K562 (cell line): ENCODE data around the gene ENKUR. TPM values are rescaled to one million over a fixed set of nuclear protein-coding genes. Genes with fewer than 3 reads are reported as not detected.

Experiments used
- ATAC-seq: fragments of 200-7000 bp; cut with Tn5 transposase; 3 replicates; pipeline ENCODE4 v1.9.1; 2020; ENCODE audit warnings: moderate library complexity
- BruUV-seq: library from RNA; stranded (reverse); fragments of 400-500 nt; replicated peaks from 2 replicates; lab custom pipeline; 2021; lab: Mats Ljungman, UMichigan
- CTCF ChIA-PET: fragments of 300-600 bp; formaldehyde crosslinking; extraction: SDS; loops from one replicate; lab custom pipeline; 2021; ENCODE audit warnings: low intra/inter-chr PET ratio; lab: Yijun Ruan, JAX
- POLR2A ChIA-PET: fragments of 300-600, 350-650 bp; sonication (Branson Sonifier 250); formaldehyde crosslinking; extraction: SDS; loops from one replicate; lab custom pipeline; 2021; ENCODE audit warnings: antibody characterized with exemption, inconsistent platforms; lab: Yijun Ruan, JAX
- DNase-seq, 4 experiments: peaks; one replicate each; pipeline versions ENCODE4 v3.0.0 to v3.0.0-alpha.2; 2011 to 2018; ENCODE audit warnings: low spot score in 3 of 4, mixed read lengths in 3 of 4; ENCODE audit errors: extremely low read depth in 1 of 4
- FAIRE-seq: peaks from 2 replicates; lab custom pipeline; 2011; peaks lifted over from hg19 to GRCh38; lab: Jason Lieb, UNC
- H2AFZ ChIP-seq: 2 replicates; pipeline ENCODE4 v1.6.0; 2011; ENCODE audit warnings: low read depth, low read length, control low read depth, inconsistent platforms
- H3K27ac ChIP-seq: fragments of 200-600 bp; 3 replicates; pipeline ENCODE4 v1.8.0; 2011; ENCODE audit warnings: low read depth, mild to moderate bottlenecking, control low read depth, inconsistent platforms, low read length, moderate library complexity, mixed read lengths; ENCODE audit errors: extremely low read depth
- H3K27me3 ChIP-seq, 2 experiments: fragments of 300-600 bp in 1 of 2; 2 replicates in 1 of 2; 3 replicates in 1 of 2; pipeline versions ENCODE4 v1.6.0 to v1.8.0; 2011; ENCODE audit warnings: inconsistent platforms in 2 of 2, low read length in 2 of 2, mild to moderate bottlenecking in 1 of 2, mixed read lengths in 1 of 2, moderate library complexity in 1 of 2; ENCODE audit not compliant: control insufficient read depth in 2 of 2, insufficient read depth in 2 of 2
- H3K36me3 ChIP-seq: fragments of 300-600 bp; 3 replicates; pipeline ENCODE4 v1.8.0; 2011; ENCODE audit warnings: mild to moderate bottlenecking, low read length, inconsistent platforms; ENCODE audit not compliant: control insufficient read depth, insufficient read depth
- H3K4me1 ChIP-seq, 2 experiments: fragments of 200-600 bp in 1 of 2; replicated peaks in 1 of 2; 2 replicates in 1 of 2; 3 replicates in 1 of 2; pipeline versions ENCODE4 v1.5.1 to v1.8.0; 2011; ENCODE audit warnings: inconsistent platforms in 2 of 2, low read length in 2 of 2, mild to moderate bottlenecking in 1 of 2, mixed read lengths in 1 of 2, moderate library complexity in 1 of 2; ENCODE audit not compliant: control insufficient read depth in 2 of 2, insufficient read depth in 2 of 2
- H3K4me2 ChIP-seq: 2 replicates; pipeline ENCODE4 v1.6.1; 2011; ENCODE audit warnings: low read length, control low read depth, inconsistent platforms, mixed read lengths; ENCODE audit not compliant: insufficient read depth
- H3K4me3 ChIP-seq: fragments of 200-600 bp; sonication (generic), shearing (Covaris generic); 2 replicates; pipeline ENCODE4 v1.5.1; 2016; ENCODE audit warnings: control low read depth, inconsistent platforms
- H3K79me2 ChIP-seq: fragments of 200-600 bp; 3 replicates; pipeline ENCODE4 v1.8.0; 2011; ENCODE audit warnings: low read length, inconsistent platforms; ENCODE audit not compliant: control insufficient read depth, insufficient read depth
- H3K9ac ChIP-seq, 2 experiments: 2 replicates each; pipeline versions ENCODE4 v1.6.0 to v1.6.1; 2011; ENCODE audit warnings: low read depth in 2 of 2, low read length in 2 of 2, control low read depth in 1 of 2, inconsistent platforms in 1 of 2, mild to moderate bottlenecking in 1 of 2, mixed read lengths in 1 of 2; ENCODE audit not compliant: insufficient read depth in 1 of 2
- H3K9me1 ChIP-seq: one replicate; pipeline ENCODE4 v1.6.0; 2011; ENCODE audit warnings: inconsistent platforms, mild to moderate bottlenecking, low read length, moderate library complexity; ENCODE audit not compliant: control insufficient read depth, insufficient read depth
- H3K9me3 ChIP-seq: replicated peaks from 2 replicates; pipeline ENCODE4 v1.5.1; 2011; ENCODE audit warnings: low read depth, low read length, inconsistent platforms; ENCODE audit not compliant: control insufficient read depth, insufficient read depth
- H4K20me1 ChIP-seq: replicated peaks from 2 replicates; pipeline ENCODE4 v1.6.1; 2011; ENCODE audit warnings: low read length, inconsistent platforms, mixed read lengths; ENCODE audit not compliant: control insufficient read depth, insufficient read depth
- CBX3 ChIP-seq, 2 experiments: IDR thresholded peaks; 1 replicate in 1 of 2; 2 replicates in 1 of 2; pipeline ENCODE4 v1.6.1; 2012; ENCODE audit warnings: inconsistent platforms in 2 of 2, low read length in 2 of 2, borderline replicate concordance in 1 of 2, control low read depth in 1 of 2
- CTCFL ChIP-seq: IDR thresholded peaks from 2 replicates; pipeline ENCODE4 v1.6.1; 2011; ENCODE audit warnings: borderline replicate concordance, low read depth, mild to moderate bottlenecking, moderate library complexity, low read length; ENCODE audit not compliant: insufficient read depth, poor library complexity, severe bottlenecking
- EZH2 ChIP-seq: IDR thresholded peaks from 2 replicates; pipeline ENCODE4 v1.6.1; 2012; ENCODE audit warnings: low read depth, mild to moderate bottlenecking, inconsistent platforms, low read length, borderline replicate concordance
- KLF6 ChIP-seq: fragments of 250-450 bp; sonication (Bioruptor Pico); IDR thresholded peaks from 2 replicates; pipeline ENCODE4 v1.4.0; 2020; ENCODE audit warnings: mild to moderate bottlenecking, moderate library complexity, borderline replicate concordance
- RAD51 ChIP-seq: fragments of 450-650 bp; IDR thresholded peaks from 2 replicates; pipeline ENCODE4 v1.7.1; 2016; ENCODE audit warnings: low read depth, mild to moderate bottlenecking, borderline replicate concordance
- RBM25 ChIP-seq: fragments of 200-400 bp; formaldehyde crosslinking; IDR thresholded peaks from 2 replicates; pipeline ENCODE4 v1.6.1; 2018; ENCODE audit warnings: low read length, low read depth, moderate library complexity; ENCODE audit not compliant: severe bottlenecking
- TAF15 ChIP-seq: fragments of 200-400 bp; formaldehyde crosslinking; IDR thresholded peaks from 2 replicates; pipeline ENCODE4 v1.6.1; 2017; ENCODE audit warnings: mild to moderate bottlenecking, low read depth, low read length, moderate library complexity
- TBP ChIP-seq: optimal IDR thresholded peaks from 2 replicates; pipeline ENCODE3; 2011; ENCODE audit warnings: low read depth, low read length, improper control_type of control experiment
- TSC22D4 ChIP-seq: fragments of 450-650 bp; IDR thresholded peaks from 2 replicates; pipeline ENCODE4 v1.6.1; 2016; ENCODE audit warnings: missing genetic modification characterization, missing biosample characterization, control low read depth
- ZNF239 ChIP-seq: fragments of 250-450 bp; sonication (Bioruptor Pico); IDR thresholded peaks from 2 replicates; pipeline ENCODE4 v1.4.0; 2020; ENCODE audit warnings: mild to moderate bottlenecking
- ZNF395 ChIP-seq: fragments of 200-800 bp; sonication (Bioruptor generic); IDR thresholded peaks from 2 replicates; pipeline ENCODE4 v1.6.1; 2017; ENCODE audit warnings: missing genetic modification characterization, missing compliant biosample characterization
- ZNF764 ChIP-seq: fragments of 250-450 bp; sonication (Bioruptor Pico); IDR thresholded peaks from 2 replicates; pipeline ENCODE4 v1.4.0; 2020; ENCODE audit warnings: low read depth, mild to moderate bottlenecking, moderate library complexity
- WGBS: fragments of 100-300 bp; shearing (Covaris generic); methylation state at CpG from one replicate; pipeline ENCODE4 v1.1.6; 2016; ENCODE audit warnings: low coverage, mixed read lengths; ENCODE audit not compliant: insufficient coverage; ENCODE audit errors: missing lambda C conversion rate; 5-methylcytosine and 5-hydroxymethylcytosine counted together
- in situ Hi-C: fragments of 300-500 bp; cut with MboI; formaldehyde crosslinking; loops from 4 replicates; pipeline ENCODE4 v1.15.0; 2018; ENCODE audit warnings: inconsistent platforms, mixed read lengths
- intact Hi-C: fragments of 100-400 bp; cut with micrococcal nuclease; formaldehyde crosslinking; loops from 2 replicates; pipeline ENCODE4 v1.14.2; 2022
- polyA plus RNA-seq, 8 experiments: library from polyadenylated mRNA; depleted of rRNA in 4 of 8; stranded (reverse) in 5 of 8; unstranded in 3 of 8; fragments of >200 nt; fragmentation: Nextera tagmentation in 2 of 8; fragmentation: Illumina TruSeq in 1 of 8; extraction: Ambion mirVana in 2 of 8; extraction: Trizol in 1 of 8; gene quantifications; 2 replicates each; pipeline versions ENCODE4 v1.2.1 to v1.2.3, GENCODE V29; 2011 to 2014; ENCODE audit warnings: inconsistent platforms in 1 of 8, missing spikeins in 1 of 8
- total RNA-seq, 7 experiments: library from RNA; depleted of rRNA in 6 of 7; stranded (reverse); fragments of >200 nt in 6 of 7; fragmentation: Illumina TruSeq in 2 of 7; extraction: Trizol in 2 of 7; gene quantifications; 2 replicates each; pipeline versions ENCODE4 v1.2.1 to v1.2.3, GENCODE V29; 2011 to 2021; ENCODE audit warnings: low replicate concordance in 1 of 7
- TF ChIP-seq, protein P1 (sequence below): fragments of 250-450 bp; sonication (Bioruptor Pico); IDR thresholded peaks from 2 replicates; pipeline ENCODE4 v1.8.0; 2021; ENCODE audit warnings: moderate library complexity, mild to moderate bottlenecking, inconsistent platforms
- TF ChIP-seq, protein P2 (sequence below): fragments of 450-650 bp; IDR thresholded peaks from 2 replicates; pipeline ENCODE4 v1.7.0; 2016; ENCODE audit warnings: borderline replicate concordance

The ENKUR gene
- total and polyA plus RNA-seq, 9 of the 15 experiments (the other 6 are each of a cell fraction or from before 2014, with no cell fraction given) = 0.06 to 0.46 (median 0.20) TPM

GRCh38 chr10:25029519-25029918, 13.6 kb upstream of the ENKUR start:
- intact Hi-C loops = loop anchor here (5.0 kb wide), 1 partner anchor 198 kb away; no protein-coding TSS in a partner anchor
- H3K27me3 ChIP-seq = no peaks in the 10 kb centered on the region
- CTCF ChIA-PET = no interaction called here
- no peak for FAIRE-seq
- BruUV-seq = no TSS peak
- no peak for ATAC-seq
- H3K4me1 ChIP-seq = no peaks in the 10 kb centered on the region
- H3K79me2 ChIP-seq = no peaks in the 10 kb centered on the region
- no peak overlapping the region for H3K27ac ChIP-seq
- no peak for DNase-seq
- H3K36me3 ChIP-seq = no peaks in the 10 kb centered on the region
- H3K9me3 ChIP-seq = no peaks in the 10 kb centered on the region
- WGBS = 78% methylated on average over 2 of the region's 2 CpGs
- in situ Hi-C loops = no loop called here
- POLR2A ChIA-PET = no interaction called here
- no peaks in the 10 kb centered on the region for H4K20me1 ChIP-seq
- H3K9me1 ChIP-seq = no peaks in the 10 kb centered on the region
- H3K9ac ChIP-seq = no peak overlapping the region
- no peak overlapping the region for H3K4me2 ChIP-seq
- H3K4me3 ChIP-seq = no peak overlapping the region
- no peak overlapping the region for H2AFZ ChIP-seq
- TF ChIP-seq RAD51 (no peak), ZNF395 (CRISPR knock-in tag) (no peak), CBX3 (IDR thresholded peaks at IDR 0.05; ENCODE audit: borderline replicate concordance in 1 of 2, low read length in 2 of 2) (no peak), EZH2 (no peak), TSC22D4 (tag) (no peak), TAF15 (no peak), ZNF764 (CRISPR knock-in tag) (no peak), TBP (no peak), CTCFL (no peak), RBM25 (no peak), ZNF239 (no peak), KLF6 (CRISPR knock-in tag) (no peak)
- TF ChIP-seq, protein P1, sequence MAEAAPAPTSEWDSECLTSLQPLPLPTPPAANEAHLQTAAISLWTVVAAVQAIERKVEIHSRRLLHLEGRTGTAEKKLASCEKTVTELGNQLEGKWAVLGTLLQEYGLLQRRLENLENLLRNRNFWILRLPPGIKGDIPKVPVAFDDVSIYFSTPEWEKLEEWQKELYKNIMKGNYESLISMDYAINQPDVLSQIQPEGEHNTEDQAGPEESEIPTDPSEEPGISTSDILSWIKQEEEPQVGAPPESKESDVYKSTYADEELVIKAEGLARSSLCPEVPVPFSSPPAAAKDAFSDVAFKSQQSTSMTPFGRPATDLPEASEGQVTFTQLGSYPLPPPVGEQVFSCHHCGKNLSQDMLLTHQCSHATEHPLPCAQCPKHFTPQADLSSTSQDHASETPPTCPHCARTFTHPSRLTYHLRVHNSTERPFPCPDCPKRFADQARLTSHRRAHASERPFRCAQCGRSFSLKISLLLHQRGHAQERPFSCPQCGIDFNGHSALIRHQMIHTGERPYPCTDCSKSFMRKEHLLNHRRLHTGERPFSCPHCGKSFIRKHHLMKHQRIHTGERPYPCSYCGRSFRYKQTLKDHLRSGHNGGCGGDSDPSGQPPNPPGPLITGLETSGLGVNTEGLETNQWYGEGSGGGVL (CRISPR knock-in tag) = no peak
- TF ChIP-seq, protein P2, sequence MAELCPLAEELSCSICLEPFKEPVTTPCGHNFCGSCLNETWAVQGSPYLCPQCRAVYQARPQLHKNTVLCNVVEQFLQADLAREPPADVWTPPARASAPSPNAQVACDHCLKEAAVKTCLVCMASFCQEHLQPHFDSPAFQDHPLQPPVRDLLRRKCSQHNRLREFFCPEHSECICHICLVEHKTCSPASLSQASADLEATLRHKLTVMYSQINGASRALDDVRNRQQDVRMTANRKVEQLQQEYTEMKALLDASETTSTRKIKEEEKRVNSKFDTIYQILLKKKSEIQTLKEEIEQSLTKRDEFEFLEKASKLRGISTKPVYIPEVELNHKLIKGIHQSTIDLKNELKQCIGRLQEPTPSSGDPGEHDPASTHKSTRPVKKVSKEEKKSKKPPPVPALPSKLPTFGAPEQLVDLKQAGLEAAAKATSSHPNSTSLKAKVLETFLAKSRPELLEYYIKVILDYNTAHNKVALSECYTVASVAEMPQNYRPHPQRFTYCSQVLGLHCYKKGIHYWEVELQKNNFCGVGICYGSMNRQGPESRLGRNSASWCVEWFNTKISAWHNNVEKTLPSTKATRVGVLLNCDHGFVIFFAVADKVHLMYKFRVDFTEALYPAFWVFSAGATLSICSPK = no peak
